Heart left ventricle (tissue), 13 donors: Measurements from ENCODE around the gene PI16.

ENCODE experiments used
- POLR2A ChIP-seq, 2 donors: fragments of 450-650 bp; IDR thresholded peaks; one replicate each; pipeline ENCODE4 v1.6.1; 2017; ENCODE audit warnings: antibody characterized with exemption in 2 of 2, mild to moderate bottlenecking in 2 of 2, moderate library complexity in 2 of 2
- TF ChIP-seq, protein P1 (sequence below), 12 donors: fragments of 200-600 bp; sonication (generic) in 4 of 12; IDR thresholded peaks; one replicate each; pipeline versions ENCODE4 v1.5.0 to v1.8.0; 2018 to 2022; ENCODE audit warnings: antibody characterized with exemption in 12 of 12, mild to moderate bottlenecking in 5 of 12
- donor health status: ischemic (EF 13 %, LVEDD 7.1; RV severe dilation, severe dysfunction).
- donor health status: DM: no; HTN: yes; CAD: no.
- donor health status: DM: no; HTN: no; CAD: no.
- donor health status: ischemic (EF 25% LVEDD 6.9; RV normal size, moderate dysfunction).
- donor health status: ischemic (EF 25% LVEDD 5.7; RV mildly dilated, moderate dysfunction).
- donor health status: ischemic (EF 35%, LVEDD 5.7; RV mildly dilated, moderate dysfunction).
- donor health status: nonischemic (EF 11% LVEDD 7.7; RV severe dilation, severe dysfunction).
- donor health status: DM: yes; HTN: yes; CAD: no.
- donor health status: PGD.
- donor health status: ischemic (EF 29% LVEDD 5.4; RV normal size, mild dysfunction).
- donor health status: nonischemic (EF 23%, LVEDD 6.1; RV moderate dilation, normal function).

DNA sequence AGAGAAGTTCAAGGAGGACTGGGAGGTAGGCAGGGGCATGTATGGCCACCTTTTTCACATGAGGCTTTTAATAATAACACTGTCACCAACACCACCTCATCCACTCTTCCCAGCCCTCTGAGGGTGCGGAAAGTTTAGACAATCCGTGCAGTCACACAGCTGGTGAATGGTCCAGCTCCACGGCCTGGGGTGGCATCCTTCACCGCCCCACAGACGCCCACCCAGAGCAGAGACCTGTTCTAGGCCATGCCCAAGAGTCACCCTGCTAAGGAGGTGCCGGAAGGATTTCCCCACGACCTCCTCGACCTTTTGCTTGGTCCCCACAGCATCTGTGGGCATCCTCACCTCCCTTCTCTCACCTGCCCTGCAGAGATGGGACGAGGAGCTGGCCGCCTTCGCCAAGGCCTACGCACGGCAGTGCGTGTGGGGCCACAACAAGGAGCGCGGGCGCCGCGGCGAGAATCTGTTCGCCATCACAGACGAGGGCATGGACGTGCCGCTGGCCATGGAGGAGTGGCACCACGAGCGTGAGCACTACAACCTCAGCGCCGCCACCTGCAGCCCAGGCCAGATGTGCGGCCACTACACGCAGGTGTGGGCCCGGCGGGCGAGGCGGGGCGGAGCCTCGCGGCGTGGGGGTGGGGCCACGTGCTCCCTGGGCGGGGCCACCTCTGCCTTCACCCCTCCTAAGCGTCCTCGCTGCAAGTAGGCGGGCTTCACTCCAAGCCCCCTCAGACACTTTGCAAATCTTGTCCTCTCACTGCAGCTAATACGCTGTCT, 4.4 kb downstream of the PI16 start:
- TF ChIP-seq, protein P1, sequence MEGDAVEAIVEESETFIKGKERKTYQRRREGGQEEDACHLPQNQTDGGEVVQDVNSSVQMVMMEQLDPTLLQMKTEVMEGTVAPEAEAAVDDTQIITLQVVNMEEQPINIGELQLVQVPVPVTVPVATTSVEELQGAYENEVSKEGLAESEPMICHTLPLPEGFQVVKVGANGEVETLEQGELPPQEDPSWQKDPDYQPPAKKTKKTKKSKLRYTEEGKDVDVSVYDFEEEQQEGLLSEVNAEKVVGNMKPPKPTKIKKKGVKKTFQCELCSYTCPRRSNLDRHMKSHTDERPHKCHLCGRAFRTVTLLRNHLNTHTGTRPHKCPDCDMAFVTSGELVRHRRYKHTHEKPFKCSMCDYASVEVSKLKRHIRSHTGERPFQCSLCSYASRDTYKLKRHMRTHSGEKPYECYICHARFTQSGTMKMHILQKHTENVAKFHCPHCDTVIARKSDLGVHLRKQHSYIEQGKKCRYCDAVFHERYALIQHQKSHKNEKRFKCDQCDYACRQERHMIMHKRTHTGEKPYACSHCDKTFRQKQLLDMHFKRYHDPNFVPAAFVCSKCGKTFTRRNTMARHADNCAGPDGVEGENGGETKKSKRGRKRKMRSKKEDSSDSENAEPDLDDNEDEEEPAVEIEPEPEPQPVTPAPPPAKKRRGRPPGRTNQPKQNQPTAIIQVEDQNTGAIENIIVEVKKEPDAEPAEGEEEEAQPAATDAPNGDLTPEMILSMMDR (IDR thresholded peaks at IDR 0.05): no peak
- no peak for TF ChIP-seq POLR2A (IDR thresholded peaks at IDR 0.05)
